GM21717 (cell line): ENCODE measurements around the gene IL2RA.
"Not testable (repeated sequence)": the region's sequence is repeated elsewhere in the genome, so short reads cannot be mapped to it uniquely, and the experiment has no call there.

ENCODE experiments used
- ATAC-seq: cut with Tn5 transposase; IDR thresholded peaks from one replicate; pipeline ENCODE4 v1.9.1; 2021; ENCODE audit warnings: mild to moderate bottlenecking, moderate library complexity; ENCODE audit not compliant: unreplicated experiment

IL2RA gene

DNA sequence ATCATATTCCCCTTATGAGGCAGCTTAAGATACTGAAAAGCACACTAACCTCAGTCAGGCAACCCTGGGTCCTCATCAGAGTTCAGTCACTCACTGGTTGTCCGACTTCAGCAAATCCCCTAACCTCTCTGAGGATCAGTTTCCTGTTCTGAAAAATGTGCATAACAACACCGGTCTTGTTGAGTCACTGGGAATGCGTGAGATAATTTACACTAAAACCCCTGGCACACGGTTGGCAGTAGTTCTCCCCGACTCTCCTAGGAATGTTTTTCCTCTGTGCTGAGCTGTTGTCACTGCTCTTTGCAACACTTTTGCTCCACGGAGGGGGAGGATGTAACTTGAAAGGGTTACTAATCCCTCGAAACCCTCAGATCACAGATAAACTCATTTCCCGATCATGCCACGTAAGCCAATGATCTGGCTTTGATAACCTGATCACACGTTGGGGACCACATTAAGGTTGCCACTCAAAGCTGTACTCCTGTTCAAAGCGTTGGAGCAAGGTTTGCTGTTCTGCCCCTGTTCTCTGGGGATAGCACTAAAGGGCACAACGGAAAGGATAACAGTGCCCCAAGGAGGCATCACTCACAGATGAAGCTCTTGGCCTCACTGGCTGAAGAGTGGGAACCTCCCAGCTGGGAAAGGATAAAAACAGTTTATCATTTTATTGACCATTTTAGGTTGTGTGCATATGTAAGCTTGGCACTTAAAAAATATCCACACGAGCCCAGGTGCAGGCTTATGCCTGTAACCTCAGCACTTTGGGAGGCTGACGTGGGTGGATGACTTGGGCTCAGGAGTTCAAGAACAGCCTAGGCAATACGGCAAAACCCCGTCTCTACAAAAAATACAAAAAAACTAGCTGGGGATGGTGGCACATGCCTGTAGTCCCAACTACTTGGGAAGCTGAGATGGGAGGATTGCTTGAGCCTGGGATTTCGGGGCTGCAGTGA, 21.6 kb upstream of the IL2RA start:
- ATAC-seq = no peak

DNA sequence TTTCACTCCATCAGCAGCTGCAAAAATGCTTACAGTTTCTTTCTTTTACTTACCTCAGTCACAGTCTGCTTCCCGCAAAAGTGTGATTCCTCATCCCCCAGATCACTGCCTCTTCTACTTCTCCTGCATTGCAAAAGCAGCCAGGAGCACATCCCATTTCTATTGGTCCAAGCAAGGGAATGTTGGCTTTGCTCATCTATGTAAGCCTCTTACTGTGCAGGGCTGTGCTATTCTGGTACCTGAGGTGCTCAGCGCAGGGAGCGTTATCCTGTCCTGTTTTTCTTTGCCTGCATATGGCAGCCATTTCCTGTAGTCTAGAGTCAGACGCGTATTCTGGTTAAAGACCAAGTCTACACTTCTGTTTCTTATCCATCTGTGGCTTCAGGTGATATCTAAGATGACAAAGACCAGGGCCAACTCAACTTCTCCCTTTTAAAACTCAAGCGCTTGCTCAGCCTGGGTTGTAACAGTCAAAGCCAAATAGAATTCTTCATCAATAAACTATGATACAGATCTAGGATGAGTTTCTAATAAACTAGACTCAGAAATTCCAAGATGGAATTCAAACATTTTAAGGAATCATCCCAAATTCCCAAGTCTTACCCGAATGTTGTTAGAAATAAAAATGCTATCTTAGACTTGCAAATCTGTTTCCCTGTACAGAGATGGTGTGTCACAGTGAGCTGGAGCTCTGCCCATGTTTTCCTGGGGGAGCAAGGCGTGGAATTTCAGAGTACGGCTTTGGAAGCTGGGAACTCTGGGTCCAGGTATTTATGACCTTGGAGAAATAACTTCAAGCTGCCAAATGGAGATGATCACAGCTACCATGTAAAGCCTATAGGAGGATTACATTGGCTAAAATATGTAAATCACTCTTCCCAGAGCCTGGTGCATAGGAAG, 20.6 kb upstream of the IL2RA start:
- ATAC-seq = no peak

DNA sequence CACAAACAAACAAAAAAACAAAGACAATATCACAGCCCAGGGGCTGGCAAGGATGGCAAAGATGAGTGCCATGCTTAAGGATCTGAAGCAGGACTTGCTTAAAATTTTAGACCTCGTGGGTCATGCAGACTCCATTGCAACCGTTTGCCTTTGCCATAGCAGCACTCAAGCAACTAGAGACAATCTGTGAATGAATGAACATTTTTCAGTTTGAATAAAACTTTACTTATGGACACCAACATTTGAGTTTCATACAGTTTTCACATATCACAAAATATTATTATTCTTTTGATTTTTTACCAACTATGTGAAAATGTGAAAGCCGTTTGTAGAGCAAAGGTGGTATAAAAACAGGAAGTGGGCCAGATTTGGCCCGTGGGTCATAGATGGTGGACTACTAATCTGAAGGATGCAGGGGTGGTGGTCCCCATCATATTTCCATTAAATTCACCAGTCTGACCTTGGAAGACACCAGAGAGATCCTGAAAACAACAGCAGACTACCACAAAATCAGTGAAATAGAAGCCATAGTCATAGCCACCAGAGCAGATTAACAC, 18.3 kb upstream of the IL2RA start:
- no peak for ATAC-seq

DNA sequence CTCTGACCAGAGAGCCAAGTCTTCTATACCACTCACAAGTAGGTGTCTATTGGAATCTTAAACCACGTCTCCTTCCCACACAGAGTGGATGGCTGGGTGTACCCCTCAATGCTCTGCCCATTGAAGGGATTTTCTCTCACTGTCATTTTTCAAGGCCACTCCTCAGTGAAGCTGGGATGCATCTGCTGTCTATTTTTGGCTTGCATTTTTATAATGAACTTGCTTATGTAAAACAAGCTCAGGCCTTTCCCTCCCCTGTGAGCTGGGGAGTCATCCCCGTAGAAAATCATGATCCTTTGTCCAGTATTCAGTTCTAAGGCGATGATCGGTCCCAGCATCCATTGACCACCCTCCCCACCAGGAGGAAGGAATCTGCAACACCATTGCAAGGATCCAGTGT, 16.9 kb upstream of the IL2RA start:
- ATAC-seq = no peak

DNA sequence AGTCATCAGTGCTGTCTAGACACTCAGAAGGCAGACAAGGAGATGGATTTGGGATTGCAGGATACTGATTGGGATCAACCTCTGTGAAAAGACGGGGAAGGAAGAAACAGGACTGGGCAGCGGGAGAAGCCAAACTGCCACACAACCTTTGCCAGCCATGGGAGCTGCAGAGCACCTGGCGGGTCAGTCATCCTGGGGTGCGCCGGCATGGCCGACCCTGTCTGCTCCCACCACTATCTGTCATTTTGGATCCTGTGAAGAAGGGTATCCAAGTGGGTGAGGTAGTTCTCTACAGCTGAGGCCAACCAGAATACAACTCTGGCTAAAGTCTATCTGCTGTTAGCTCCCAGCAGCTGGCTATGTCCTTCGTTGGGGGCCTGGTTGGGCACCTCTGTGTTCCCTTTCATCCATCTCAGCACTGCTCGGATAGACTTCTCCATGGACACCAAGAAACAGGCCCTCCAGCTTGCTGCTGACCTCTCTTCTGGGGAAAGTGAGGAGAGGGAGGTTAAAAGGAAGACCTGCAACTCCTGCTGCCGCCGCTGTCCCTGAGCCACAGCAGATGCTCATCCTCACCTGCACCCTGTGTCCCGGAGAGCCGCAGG, 15.0 kb upstream of the IL2RA start:
- ATAC-seq = no peak

DNA sequence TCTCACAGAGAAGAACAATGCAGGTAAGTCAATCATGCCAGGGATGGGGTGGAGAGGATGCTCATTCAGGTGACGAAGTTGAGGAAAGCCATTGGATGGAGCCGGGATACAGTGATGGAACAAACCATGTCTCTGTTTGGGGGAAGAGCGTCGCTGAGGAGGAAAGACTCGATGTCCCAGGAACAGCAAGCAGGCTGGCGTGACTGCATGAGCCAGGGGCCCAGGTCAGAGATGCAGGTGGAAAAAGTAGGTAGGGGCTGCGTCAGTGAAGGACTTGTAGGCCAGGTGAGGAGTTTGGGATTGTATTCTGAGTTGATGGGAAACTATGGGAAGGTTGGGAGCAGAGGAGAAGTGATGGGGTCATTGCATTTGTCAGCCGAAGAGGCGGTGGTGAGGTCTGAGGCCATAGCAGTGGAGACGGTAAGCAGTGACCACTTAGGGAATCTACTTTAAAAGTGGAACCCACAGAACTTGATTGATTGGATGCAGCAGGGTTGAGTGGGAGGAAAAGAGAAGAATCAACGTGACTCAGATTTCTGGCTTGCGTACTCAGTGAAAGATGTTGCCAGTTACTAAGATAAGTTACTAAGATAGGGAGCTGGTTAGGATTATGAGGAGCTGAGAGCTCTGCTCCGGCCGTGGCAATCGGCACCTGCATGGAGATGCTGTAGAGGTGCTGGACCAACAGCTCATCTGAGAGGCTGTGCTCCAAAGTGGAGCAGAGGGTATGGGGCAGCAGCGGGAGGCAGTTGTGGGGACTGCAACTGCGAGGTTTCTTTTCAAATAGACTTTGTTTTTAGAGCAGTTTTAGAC, 12.5 kb upstream of the IL2RA start:
- no peak for ATAC-seq

DNA sequence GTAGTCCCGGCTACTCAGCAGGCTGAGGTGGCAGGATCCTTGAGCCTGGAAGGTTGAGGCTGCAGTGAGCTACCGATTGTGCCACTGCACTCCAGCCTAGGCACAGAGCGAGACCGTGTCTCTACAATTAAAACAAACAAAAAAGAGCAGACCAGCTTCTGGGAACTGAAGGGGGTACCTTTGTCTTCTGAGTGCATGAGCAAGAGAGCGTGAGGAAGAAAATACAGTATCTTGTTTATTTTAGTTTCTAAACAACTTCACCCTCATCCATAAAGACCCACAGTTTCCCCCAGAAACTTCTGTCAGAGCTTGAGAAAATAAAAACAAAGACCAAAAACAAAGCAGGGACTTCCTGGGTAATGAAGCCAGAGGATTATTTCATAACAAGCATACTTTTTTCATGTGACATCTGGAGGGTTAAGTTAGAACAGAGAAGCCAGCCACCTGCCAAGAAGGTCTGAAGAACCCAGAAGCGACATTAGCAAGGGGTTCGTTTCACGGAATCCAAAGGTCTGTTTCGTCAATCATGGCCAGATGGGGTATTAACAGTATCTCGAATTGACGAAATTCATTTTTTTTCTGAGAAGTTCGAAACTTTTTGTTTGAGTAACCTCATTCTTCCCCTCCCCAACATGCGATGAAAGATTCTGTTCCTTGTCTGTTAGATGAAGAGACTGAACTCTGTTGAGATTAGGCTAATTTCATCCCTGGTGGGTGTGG, 10.2 kb upstream of the IL2RA start:
- peak; percentile 62 for ATAC-seq

DNA sequence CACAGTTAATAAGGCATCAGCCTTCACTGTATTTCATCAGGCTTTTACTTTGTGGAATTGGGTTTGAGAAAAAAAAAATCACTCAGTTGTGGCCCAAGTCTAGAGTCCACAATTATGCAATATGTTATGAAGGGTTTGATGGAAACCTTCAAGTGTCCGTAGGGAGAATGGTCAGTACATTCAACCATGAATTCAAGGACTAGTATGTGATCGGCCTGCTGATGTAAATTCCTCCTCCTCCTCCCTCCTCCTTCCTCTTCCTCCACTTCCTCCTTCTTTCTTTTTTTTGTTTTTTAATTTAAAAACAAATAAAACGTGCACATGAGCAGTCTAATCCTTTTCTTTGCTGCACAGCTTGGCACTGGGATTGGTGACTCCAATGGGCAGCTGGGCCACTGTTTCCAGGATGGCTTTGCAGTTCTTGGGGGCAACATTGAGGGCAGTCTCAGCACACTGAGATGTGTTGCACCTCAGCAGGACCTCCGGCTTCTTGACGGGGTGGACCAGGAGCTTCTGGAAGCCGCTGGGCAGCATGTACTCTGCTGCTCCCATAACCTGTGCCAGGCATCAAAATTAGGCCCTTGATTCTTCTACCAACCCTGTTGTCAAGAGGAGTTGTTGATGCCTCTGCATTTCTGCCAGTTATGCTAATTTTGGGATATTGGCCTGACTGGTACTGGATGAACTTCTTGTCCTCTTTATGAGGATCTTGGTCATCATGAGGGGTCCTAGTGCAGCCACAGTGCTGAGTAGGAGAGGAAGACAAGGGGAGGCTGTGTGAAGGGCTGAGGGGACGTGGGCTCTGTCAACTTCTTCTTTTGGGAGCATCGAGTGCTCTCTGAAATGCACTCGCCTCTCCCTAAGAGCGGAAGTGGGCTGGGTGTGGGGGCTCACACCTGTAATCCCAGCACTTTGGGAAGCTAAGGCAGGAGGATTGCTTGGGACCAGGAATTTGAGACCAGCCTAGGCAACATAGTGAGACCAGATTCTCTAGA, 9.3 kb upstream of the IL2RA start:
- peak; percentile 15 for ATAC-seq

DNA sequence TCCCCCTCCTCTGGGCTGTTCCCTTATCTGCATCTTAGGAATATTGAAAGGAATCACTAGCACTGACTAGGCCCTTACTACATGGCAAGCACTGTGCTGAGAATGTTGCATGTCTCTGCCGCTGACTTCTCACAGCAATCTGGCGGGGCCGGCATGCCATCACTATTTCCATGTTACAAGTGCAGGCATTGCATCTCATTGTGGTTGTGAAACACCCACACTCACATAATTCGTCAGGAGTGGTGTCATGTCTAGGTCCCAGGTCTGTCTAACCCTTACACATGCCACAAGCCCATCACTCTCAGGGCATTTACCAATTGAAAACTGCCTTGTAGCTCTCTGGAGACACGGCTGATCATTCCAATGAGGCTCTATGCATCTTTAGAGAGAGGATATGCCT, 8.5 kb upstream of the IL2RA start:
- ATAC-seq = no peak

DNA sequence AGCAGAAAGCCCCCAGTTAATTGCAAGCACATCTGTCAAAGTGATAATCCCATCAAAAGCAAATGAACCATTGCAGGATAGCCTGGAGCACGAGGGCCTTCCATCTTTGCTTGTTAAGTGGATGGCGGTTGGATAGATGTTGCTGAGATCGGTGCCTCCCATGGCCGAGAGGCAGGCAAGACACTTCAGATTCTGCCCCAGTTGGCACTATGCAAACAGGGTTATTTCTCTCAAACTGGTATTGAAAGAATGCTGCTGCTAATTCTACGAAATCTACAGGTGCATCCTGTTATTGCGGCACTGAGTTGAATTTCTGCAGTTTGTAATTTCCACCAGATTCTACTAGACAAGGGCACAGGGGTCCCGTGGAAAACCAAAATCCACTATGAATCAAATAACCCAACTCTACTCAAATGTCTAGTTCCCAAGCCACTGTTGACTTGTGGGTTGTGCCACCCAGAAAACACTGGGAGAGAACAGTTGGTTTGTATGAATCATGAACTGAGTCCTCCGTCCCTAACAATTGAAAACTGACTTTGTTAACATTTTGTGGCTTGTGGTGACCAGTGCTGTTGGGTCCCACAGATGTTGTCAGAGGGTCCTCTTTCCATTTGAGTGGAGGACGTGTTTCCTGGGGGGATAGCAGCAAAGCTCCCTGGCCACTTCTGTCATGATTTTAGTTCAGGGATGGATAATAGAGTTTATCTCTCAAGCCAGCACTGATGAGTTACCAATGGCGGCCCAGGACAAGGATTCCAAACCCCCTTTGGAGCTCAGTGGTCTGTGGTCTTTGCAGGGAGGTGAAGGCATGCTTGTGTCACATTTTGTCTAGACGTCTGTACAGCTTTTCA, 7.1 kb upstream of the IL2RA start:
- ATAC-seq = no peak

DNA sequence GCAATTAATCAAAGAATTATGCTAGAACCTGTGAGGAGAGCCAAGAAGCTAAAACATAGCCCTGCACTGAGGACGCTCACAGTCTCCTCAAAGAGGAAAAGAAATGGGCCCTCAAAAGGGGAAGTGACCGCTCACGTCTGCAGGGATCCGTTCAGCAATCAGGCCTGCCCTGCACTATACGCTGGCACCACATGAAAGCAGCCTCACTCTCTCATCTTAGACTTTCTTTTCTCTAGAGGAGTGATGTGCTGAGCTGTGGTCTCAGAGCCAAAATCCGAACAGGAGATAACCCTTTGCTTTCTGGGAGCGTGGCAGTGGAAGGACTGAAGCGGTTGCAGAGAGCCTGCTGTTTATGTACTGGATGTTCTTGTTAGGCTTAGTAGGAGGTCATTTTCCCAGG, 6.3 kb upstream of the IL2RA start:
- ATAC-seq = no peak

DNA sequence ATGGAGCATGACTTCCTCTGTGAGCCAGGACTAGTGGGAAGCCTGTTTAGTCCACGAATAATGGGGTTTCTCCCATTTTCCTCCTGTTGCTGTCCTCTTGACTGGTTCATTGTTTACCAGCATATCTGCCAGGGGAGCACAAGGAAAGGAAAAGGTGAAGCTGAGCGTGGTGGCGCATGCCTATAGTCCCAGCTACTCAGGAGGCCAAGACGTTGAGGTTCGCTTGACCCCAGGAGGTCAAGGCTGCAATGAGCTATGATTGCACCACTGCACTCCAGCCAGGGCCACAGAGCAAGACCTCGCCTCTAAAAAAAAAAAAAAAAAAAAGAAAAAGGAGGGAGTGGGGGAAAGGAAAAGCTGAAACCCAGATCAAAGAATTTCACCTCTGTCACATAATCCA, 5.8 kb upstream of the IL2RA start:
- no peak for ATAC-seq

DNA sequence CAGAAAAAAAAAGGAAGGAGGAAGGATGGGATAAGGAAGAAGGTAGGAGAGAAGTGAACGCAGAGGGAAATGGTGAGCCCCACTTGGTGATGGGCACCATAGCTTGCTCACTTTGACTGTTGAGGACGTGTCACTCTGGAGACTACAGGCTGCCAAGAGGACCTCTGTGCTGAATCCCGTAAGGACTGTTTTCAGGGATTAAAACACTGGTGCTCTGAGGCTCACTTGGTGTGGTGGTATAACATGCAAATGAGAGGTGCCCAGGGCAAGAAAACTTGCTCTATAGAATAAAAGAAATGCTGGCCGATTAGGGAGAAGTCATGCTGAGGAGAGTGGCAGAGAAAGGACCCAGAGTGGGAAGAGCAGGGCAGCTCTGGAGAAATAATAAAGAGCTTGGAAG, 5.3 kb upstream of the IL2RA start:
- no peak for ATAC-seq

DNA sequence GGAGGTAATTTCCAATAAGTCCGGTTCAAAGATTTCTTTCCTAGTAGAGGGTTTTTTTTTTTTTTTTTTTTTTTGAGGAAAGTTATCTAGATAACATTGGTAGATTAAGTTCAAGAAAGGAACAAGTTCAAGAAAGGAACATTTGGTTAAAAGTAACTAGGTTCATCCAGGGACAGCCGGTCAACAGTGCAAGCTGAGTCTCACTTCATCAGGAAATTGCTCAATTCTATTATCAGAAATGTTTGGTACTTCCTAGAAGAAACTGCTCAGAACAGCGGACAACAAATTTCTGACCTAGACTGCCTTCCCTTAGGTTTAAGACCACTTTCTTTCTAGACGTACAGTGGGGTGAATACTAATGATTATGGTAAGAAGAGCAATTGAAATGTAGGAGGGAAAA, 3.7 kb upstream of the IL2RA start:
- no peak for ATAC-seq

DNA sequence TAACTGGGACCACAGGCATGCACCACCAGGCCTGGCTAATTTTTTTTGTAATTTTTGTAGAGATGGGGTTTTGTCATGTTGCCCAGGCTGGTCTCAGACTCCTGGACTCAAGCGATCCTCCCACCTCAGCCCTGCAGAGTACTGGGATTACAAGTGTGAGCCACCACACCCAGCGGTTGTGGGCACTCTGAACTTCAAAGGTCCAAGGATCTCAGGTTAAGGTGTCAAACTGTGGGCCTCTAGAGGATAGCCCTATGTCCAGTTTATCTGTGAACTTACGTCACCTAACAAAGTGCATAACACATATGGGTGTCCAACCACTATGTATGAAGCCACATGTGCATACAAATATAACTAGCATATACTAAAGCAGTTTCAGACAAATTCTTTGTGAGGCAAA, 3.2 kb upstream of the IL2RA start:
- ATAC-seq = no peak

DNA sequence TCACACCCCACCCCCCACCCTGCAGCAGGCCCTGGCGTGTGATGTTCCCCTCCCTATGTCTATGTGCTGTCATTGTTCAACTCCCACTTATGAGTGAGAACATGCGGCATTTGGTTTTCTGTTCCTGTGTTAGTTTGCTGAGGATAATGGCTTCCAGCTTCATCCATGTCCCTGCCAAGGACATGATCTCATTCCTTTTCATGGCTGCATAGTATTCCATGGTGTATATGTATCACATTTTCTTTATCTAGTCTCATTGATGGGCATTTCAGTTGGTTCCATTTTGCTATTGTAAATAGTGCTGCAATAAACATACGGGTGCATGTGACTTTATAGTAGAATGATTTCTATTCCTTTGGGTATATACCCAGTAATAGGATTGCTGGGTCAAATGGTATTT, 2.6 kb upstream of the IL2RA start:
- ATAC-seq = not testable (repeated sequence)

DNA sequence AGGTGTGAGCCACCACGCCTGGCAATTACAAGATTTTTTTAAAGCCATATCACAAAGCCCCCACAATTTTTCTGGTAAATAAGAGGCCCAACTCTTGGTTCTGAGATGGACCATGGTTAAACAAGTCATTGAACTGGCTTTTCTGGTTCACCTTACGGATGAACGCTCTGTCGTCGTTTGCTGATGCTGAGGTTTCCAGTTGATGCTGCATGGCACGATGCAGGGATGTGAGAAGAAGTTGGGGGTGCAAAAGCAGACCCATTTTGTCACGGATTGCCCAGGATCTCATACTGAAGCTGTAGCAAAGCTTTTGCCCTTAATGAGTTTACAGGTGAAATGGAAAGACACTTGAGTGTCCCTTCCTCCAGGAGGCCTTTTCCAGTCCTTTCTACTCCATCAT, 2.0 kb upstream of the IL2RA start:
- ATAC-seq = no peak

DNA sequence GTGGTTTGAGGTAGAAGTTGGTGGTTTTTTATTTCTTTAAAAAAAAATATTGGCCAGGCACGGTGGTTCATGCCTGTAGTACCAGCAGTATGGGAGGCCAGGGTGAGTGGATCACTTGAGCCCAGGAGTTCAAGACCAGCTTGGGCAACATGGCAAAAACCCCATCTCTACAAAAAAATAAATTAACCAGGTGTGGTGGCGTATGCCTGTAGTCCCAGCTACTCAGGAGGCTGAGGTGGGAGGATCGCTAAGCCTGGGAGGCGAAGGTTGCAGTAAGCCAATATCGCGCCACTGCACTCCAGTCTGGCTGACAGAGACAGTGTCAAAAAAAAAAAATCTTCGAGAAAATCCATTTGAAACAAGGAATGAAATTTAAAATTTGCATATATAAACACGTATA, 1.1 kb downstream of the IL2RA start:
- no peak for ATAC-seq
